Endothelial cell (in vitro differentiated cells): Measurements from ENCODE around the gene TAS1R2. TPM values are rescaled to one million over a fixed set of nuclear protein-coding genes. Genes with fewer than 3 reads are reported as not detected.

Source experiments
- DNase-seq: peaks from one replicate; pipeline ENCODE4 v3.0.0; 2021; ENCODE audit warnings: low spot score
- H3K27ac Mint-ChIP-seq: one replicate; pipeline ENCODE4 v1.8.0; 2021; ENCODE audit warnings: mixed read lengths, inconsistent platforms; ENCODE audit not compliant: unreplicated experiment
- H3K27me3 Mint-ChIP-seq: one replicate; pipeline ENCODE4 v1.8.0; 2021; ENCODE audit warnings: mild to moderate bottlenecking, moderate library complexity, mixed read lengths, inconsistent platforms; ENCODE audit not compliant: unreplicated experiment
- H3K36me3 Mint-ChIP-seq: one replicate; pipeline ENCODE4 v1.8.0; 2021; ENCODE audit warnings: mild to moderate bottlenecking, low read depth, mixed read lengths, inconsistent platforms; ENCODE audit not compliant: unreplicated experiment
- H3K4me1 Mint-ChIP-seq: one replicate; pipeline ENCODE4 v1.8.0; 2021; ENCODE audit warnings: mild to moderate bottlenecking, mixed read lengths, inconsistent platforms; ENCODE audit not compliant: unreplicated experiment
- H3K4me3 Mint-ChIP-seq: one replicate; pipeline ENCODE4 v1.8.0; 2021; ENCODE audit warnings: mild to moderate bottlenecking, mixed read lengths, inconsistent platforms; ENCODE audit not compliant: unreplicated experiment
- H3K9me3 Mint-ChIP-seq: one replicate; pipeline ENCODE4 v1.8.0; 2021; ENCODE audit warnings: mixed read lengths, inconsistent platforms; ENCODE audit not compliant: unreplicated experiment
- CTCF ChIP-seq: fragments of 200-600 bp; sonication (generic); IDR thresholded peaks from one replicate; pipeline ENCODE4 v1.5.0; 2021; ENCODE audit warnings: antibody characterized with exemption; ENCODE audit not compliant: unreplicated experiment
- total RNA-seq: library from RNA; stranded (reverse); fragmentation: NEBNext Ultra II Directional; extraction: Animal tissue kit (Norgen Biotek cat#: 25700); gene quantifications from one replicate; pipeline ENCODE4 v1.2.1, GENCODE V29; 2021; ENCODE audit not compliant: unreplicated experiment

The TAS1R2 gene
- total RNA-seq, 1 donor from 2014 or later = not detected

- peaks cover 9% of the 10 kb centered on the region for H3K27me3 Mint-ChIP-seq
- peaks cover 19% of the 10 kb centered on the region for H3K36me3 Mint-ChIP-seq
- no peaks in the 10 kb centered on the region for H3K4me1 Mint-ChIP-seq
- no peak for TF ChIP-seq CTCF
- no peak overlapping the region for H3K27ac Mint-ChIP-seq
- no peak for DNase-seq
- H3K9me3 Mint-ChIP-seq = peaks cover 4% of the 10 kb centered on the region
- no peak overlapping the region for H3K4me3 Mint-ChIP-seq
Measured at GRCh38 chr1:18828224-18828623, 31.2 kb downstream of the TAS1R2 start.

- Mint-ChIP-seq H3K27ac (no peak overlapping the region), H3K4me1 (no peaks in the 10 kb centered on the region), H3K4me3 (no peak overlapping the region), H3K9me3 (peaks cover 4% of the 10 kb centered on the region), H3K36me3 (peaks cover 16% of the 10 kb centered on the region), H3K27me3 (peaks cover 8% of the 10 kb centered on the region)
- no peak for DNase-seq
- TF ChIP-seq CTCF = no peak
Measured at GRCh38 chr1:18823438-18823837, 36.0 kb downstream of the TAS1R2 start.

- peak; percentile 91 for DNase-seq
- peak; percentile 93 for TF ChIP-seq CTCF
- Mint-ChIP-seq H3K27ac (no peak overlapping the region), H3K4me3 (no peak overlapping the region), H3K9me3 (peaks cover 4% of the 10 kb centered on the region), H3K27me3 (peaks cover 12% of the 10 kb centered on the region), H3K4me1 (no peaks in the 10 kb centered on the region), H3K36me3 (peaks cover 10% of the 10 kb centered on the region)
Measured at GRCh38 chr1:18820791-18821641, 38.4 kb downstream of the TAS1R2 start.

- Mint-ChIP-seq H3K27me3 (peaks cover 12% of the 10 kb centered on the region), H3K4me3 (no peak overlapping the region), H3K27ac (no peak overlapping the region), H3K36me3 (peaks cover 6% of the 10 kb centered on the region), H3K4me1 (no peaks in the 10 kb centered on the region), H3K9me3 (no peaks in the 10 kb centered on the region)
- DNase-seq = no peak
- no peak for TF ChIP-seq CTCF
Measured at GRCh38 chr1:18819986-18820790, 39.3 kb downstream of the TAS1R2 start.
